Caco-2 (cell line): ENCODE data around the gene INHA. TPM values are rescaled to one million over a fixed set of nuclear protein-coding genes. Genes with fewer than 3 reads are reported as not detected.

ENCODE experiments used
- BruUV-seq: library from RNA; stranded (reverse); fragments of 400-500 nt; replicated peaks from 2 replicates; lab custom pipeline; 2021; lab: Mats Ljungman, UMichigan
- CTCF ChIA-PET: fragments of 300-600 bp; sonication (Branson Sonifier 250); formaldehyde crosslinking; loops from one replicate; lab custom pipeline; 2022; ENCODE audit warnings: antibody characterized with exemption; lab: Charles Lee
- POLR2A ChIA-PET: fragments of 300-600 bp; sonication (Branson Sonifier 250); formaldehyde crosslinking; loops from one replicate; lab custom pipeline; 2022; ENCODE audit warnings: antibody characterized with exemption; lab: Charles Lee
- DNase-seq, 2 experiments: peaks; one replicate each; pipeline versions ENCODE4 v3.0.0 to v3.0.0-alpha.2; 2020 to 2022
- H3K27me3 ChIP-seq: replicated peaks from 2 replicates; pipeline ENCODE4 v1.6.0; 2011; ENCODE audit warnings: low read length; ENCODE audit not compliant: control insufficient read depth, insufficient read depth
- H3K36me3 ChIP-seq: 2 replicates; pipeline ENCODE4 v1.5.1; 2011; ENCODE audit warnings: low read length; ENCODE audit not compliant: control insufficient read depth, insufficient read depth
- H3K4me1 ChIP-seq: fragments of 250-450 bp; sonication (Bioruptor Pico); 2 replicates; pipeline ENCODE4 v1.5.1; 2020; ENCODE audit warnings: mild to moderate bottlenecking
- H3K4me3 ChIP-seq: 2 replicates; pipeline ENCODE4 v1.5.1; 2011; ENCODE audit warnings: low read depth, mild to moderate bottlenecking, control low read depth, low read length
- H3K9me3 ChIP-seq: fragments of 250-450 bp; sonication (Bioruptor Pico); 2 replicates; pipeline ENCODE4 v1.5.1; 2020; ENCODE audit warnings: mild to moderate bottlenecking, moderate library complexity
- H3K27ac Mint-ChIP-seq: one replicate; pipeline ENCODE4 v1.8.0; 2022; ENCODE audit warnings: mixed read lengths; ENCODE audit not compliant: unreplicated experiment
- H3K27me3 Mint-ChIP-seq: one replicate; pipeline ENCODE4 v1.8.0; 2022; ENCODE audit warnings: mixed read lengths; ENCODE audit not compliant: insufficient read depth, unreplicated experiment
- H3K36me3 Mint-ChIP-seq: one replicate; pipeline ENCODE4 v1.8.0; 2022; ENCODE audit warnings: mild to moderate bottlenecking, mixed read lengths; ENCODE audit not compliant: insufficient read depth, unreplicated experiment
- H3K4me1 Mint-ChIP-seq: one replicate; pipeline ENCODE4 v1.8.0; 2022; ENCODE audit warnings: low read depth, mixed read lengths; ENCODE audit not compliant: unreplicated experiment
- H3K4me3 Mint-ChIP-seq: one replicate; pipeline ENCODE4 v1.8.0; 2022; ENCODE audit warnings: mild to moderate bottlenecking, moderate library complexity, mixed read lengths; ENCODE audit not compliant: unreplicated experiment
- H3K9me3 Mint-ChIP-seq: one replicate; pipeline ENCODE4 v1.8.0; 2022; ENCODE audit warnings: mixed read lengths; ENCODE audit not compliant: unreplicated experiment
- intact Hi-C: fragments of 100-400 bp; cut with micrococcal nuclease; formaldehyde crosslinking; loops from one replicate; pipeline ENCODE4 v1.10.0; 2022; ENCODE audit not compliant: unreplicated experiment
- total RNA-seq: library from RNA; stranded (reverse); gene quantifications from 2 replicates; pipeline ENCODE4 v1.2.3, GENCODE V29; 2022
- TF ChIP-seq, protein P1 (sequence below), 2 experiments: fragments of 200-600 bp in 1 of 2; IDR thresholded peaks; 1 replicate in 1 of 2; 2 replicates in 1 of 2; pipeline versions ENCODE4 v1.5.1 to v1.8.0; 2011 to 2022; ENCODE audit warnings: antibody characterized with exemption in 1 of 2, control low read depth in 1 of 2, inconsistent platforms in 1 of 2, low read depth in 1 of 2, low read length in 1 of 2, mild to moderate bottlenecking in 1 of 2, moderate library complexity in 1 of 2; ENCODE audit not compliant: insufficient read depth in 1 of 2, severe bottlenecking in 1 of 2, unreplicated experiment in 1 of 2

Gene INHA
- total RNA-seq, 1 experiment from 2014 or later: 1.5 TPM

- CTCF ChIA-PET: interaction anchor here (0.6 to 2.8 kb wide), 7 partner anchors 44 to 210 kb away, joined by 3 to 11 read pairs (median 4); partner anchors contain the start of genes DNPEP and GMPPA
- POLR2A ChIA-PET: interaction anchor here (0.6 to 2.3 kb wide), 10 partner anchors 10 to 157 kb away, joined by 3 to 13 read pairs (median 4); partner anchors contain the start of genes INHA, OBSL1 and TMEM198
- Mint-ChIP-seq H3K4me3 (peak overlapping the region; percentile 96), H3K27me3 (no peaks in the 10 kb centered on the region), H3K27ac (peak overlapping the region; percentile 98), H3K4me1 (no peaks in the 10 kb centered on the region), H3K36me3 (peaks cover 14% of the 10 kb centered on the region), H3K9me3 (no peaks in the 10 kb centered on the region)
- H3K9me3 ChIP-seq: no peaks in the 10 kb centered on the region
- no peaks in the 10 kb centered on the region for H3K27me3 ChIP-seq
- H3K36me3 ChIP-seq: no peaks in the 10 kb centered on the region
- DNase-seq: no peak
- intact Hi-C loops: loop anchor here (1.0 to 5.0 kb wide), 3 partner anchors 36 to 55 kb away; partner anchors contain the start of gene CHPF
- TF ChIP-seq, protein P1, sequence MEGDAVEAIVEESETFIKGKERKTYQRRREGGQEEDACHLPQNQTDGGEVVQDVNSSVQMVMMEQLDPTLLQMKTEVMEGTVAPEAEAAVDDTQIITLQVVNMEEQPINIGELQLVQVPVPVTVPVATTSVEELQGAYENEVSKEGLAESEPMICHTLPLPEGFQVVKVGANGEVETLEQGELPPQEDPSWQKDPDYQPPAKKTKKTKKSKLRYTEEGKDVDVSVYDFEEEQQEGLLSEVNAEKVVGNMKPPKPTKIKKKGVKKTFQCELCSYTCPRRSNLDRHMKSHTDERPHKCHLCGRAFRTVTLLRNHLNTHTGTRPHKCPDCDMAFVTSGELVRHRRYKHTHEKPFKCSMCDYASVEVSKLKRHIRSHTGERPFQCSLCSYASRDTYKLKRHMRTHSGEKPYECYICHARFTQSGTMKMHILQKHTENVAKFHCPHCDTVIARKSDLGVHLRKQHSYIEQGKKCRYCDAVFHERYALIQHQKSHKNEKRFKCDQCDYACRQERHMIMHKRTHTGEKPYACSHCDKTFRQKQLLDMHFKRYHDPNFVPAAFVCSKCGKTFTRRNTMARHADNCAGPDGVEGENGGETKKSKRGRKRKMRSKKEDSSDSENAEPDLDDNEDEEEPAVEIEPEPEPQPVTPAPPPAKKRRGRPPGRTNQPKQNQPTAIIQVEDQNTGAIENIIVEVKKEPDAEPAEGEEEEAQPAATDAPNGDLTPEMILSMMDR (IDR thresholded peaks at IDR 0.05; ENCODE audit: insufficient read depth in 1 of 2, low read depth in 1 of 2, low read length in 1 of 2, severe bottlenecking in 1 of 2, unreplicated experiment in 1 of 2): no peak
- peak overlapping the region; percentile 72 for H3K4me3 ChIP-seq
- BruUV-seq: TSS peak; percentile 77
- H3K4me1 ChIP-seq: peaks cover 23% of the 10 kb centered on the region
Measured at GRCh38 chr2:219598308-219599078, 26.4 kb downstream of the INHA start.

- intact Hi-C loops: no loop called here
- peaks cover under 1% of the 10 kb centered on the region; the same call in 1 of the 2 replicates for H3K4me1 ChIP-seq
- no peaks in the 10 kb centered on the region for H3K9me3 Mint-ChIP-seq
- no peak overlapping the region for H3K4me3 ChIP-seq
- H3K4me3 Mint-ChIP-seq: no peak overlapping the region
- DNase-seq: no peak
- ChIA-PET POLR2A (interaction anchor here (0.6 kb wide), 1 partner anchor 315 kb away, joined by 12 read pairs; no protein-coding TSS in a partner anchor), CTCF (no interaction called here)
- no peaks in the 10 kb centered on the region for H3K27me3 ChIP-seq
- H3K9me3 ChIP-seq: no peaks in the 10 kb centered on the region
- no peaks in the 10 kb centered on the region for H3K27me3 Mint-ChIP-seq
- no peaks in the 10 kb centered on the region for H3K36me3 Mint-ChIP-seq
- H3K27ac Mint-ChIP-seq: no peak overlapping the region
- no peaks in the 10 kb centered on the region; the same call in 1 of the 2 replicates for H3K36me3 ChIP-seq
- BruUV-seq: no TSS peak
- no peaks in the 10 kb centered on the region for H3K4me1 Mint-ChIP-seq
- TF ChIP-seq, protein P1 (IDR thresholded peaks at IDR 0.05; ENCODE audit: insufficient read depth in 1 of 2, low read depth in 1 of 2, low read length in 1 of 2, severe bottlenecking in 1 of 2, unreplicated experiment in 1 of 2): no peak
Measured at GRCh38 chr2:219603771-219604170, 31.7 kb downstream of the INHA start.

- ChIA-PET CTCF (no interaction called here), POLR2A (no interaction called here)
- Histone ChIP-seq H3K27me3 (no peaks in the 10 kb centered on the region), H3K4me1 (no peaks in the 10 kb centered on the region), H3K36me3 (no peaks in the 10 kb centered on the region; the same call in 1 of the 2 replicates), H3K4me3 (no peak overlapping the region), H3K9me3 (no peaks in the 10 kb centered on the region)
- Mint-ChIP-seq H3K36me3 (no peaks in the 10 kb centered on the region), H3K9me3 (no peaks in the 10 kb centered on the region), H3K4me1 (no peaks in the 10 kb centered on the region), H3K4me3 (no peak overlapping the region), H3K27ac (no peak overlapping the region), H3K27me3 (no peaks in the 10 kb centered on the region)
- TF ChIP-seq, protein P1 (IDR thresholded peaks at IDR 0.05; ENCODE audit: insufficient read depth in 1 of 2, low read depth in 1 of 2, low read length in 1 of 2, severe bottlenecking in 1 of 2, unreplicated experiment in 1 of 2): no peak
- intact Hi-C loops: no loop called here
- no peak for DNase-seq
- no TSS peak for BruUV-seq
Measured at GRCh38 chr2:219605607-219605954, 33.5 kb downstream of the INHA start.
